ENCODE data around the gene CAMK1D. TPM values are rescaled to one million over a fixed set of nuclear protein-coding genes. Genes with fewer than 3 reads are reported as not detected.
A peak's percentile ranks its signal among the peaks of the same experiment; 100 is the strongest.
"Not testable (repeated sequence)": the region's sequence is repeated elsewhere in the genome, so short reads cannot be mapped to it uniquely, and the experiment has no call there.

Gene CAMK1D
- total RNA-seq, 1 experiment from 2014 or later, result 0.10 TPM

GRCh38 chr10:12480440-12480839 lies 131.1 kb downstream of the CAMK1D start:
- in situ Hi-C loops (cut with HindIII; ENCODE audit: low sequenced_read_pairs), result no loop called here
- no peak for DNase-seq (ENCODE audit: low spot score)

GRCh38 chr10:12481924-12482323 lies 132.6 kb downstream of the CAMK1D start:
- no peak for DNase-seq (ENCODE audit: low spot score)
- in situ Hi-C loops (cut with HindIII; ENCODE audit: low sequenced_read_pairs), result no loop called here

- in situ Hi-C loops (cut with HindIII; ENCODE audit: low sequenced_read_pairs), result no loop called here
- no peak for DNase-seq (ENCODE audit: low spot score)
These were observed 133.2 kb downstream of the CAMK1D start for GRCh38 chr10:12482587-12482986.

- in situ Hi-C loops (cut with HindIII; ENCODE audit: low sequenced_read_pairs), result no loop called here
- DNase-seq (ENCODE audit: low spot score), result peak; percentile 82
These were observed 134.9 kb downstream of the CAMK1D start for GRCh38 chr10:12484002-12484918.

- in situ Hi-C loops (cut with HindIII; ENCODE audit: low sequenced_read_pairs), result no loop called here
- DNase-seq (ENCODE audit: low spot score), result peak; percentile 52
These were observed 135.8 kb downstream of the CAMK1D start for GRCh38 chr10:12484941-12485805.

- in situ Hi-C loops (cut with HindIII; ENCODE audit: low sequenced_read_pairs), result no loop called here
- DNase-seq (ENCODE audit: low spot score), result no peak
These were observed 138.0 kb downstream of the CAMK1D start for GRCh38 chr10:12487366-12487765.

GRCh38 chr10:12488626-12489025 lies 139.3 kb downstream of the CAMK1D start:
- DNase-seq (ENCODE audit: low spot score), result no peak
- in situ Hi-C loops (cut with HindIII; ENCODE audit: low sequenced_read_pairs), result no loop called here

- in situ Hi-C loops (cut with HindIII; ENCODE audit: low sequenced_read_pairs), result no loop called here
- no peak for DNase-seq (ENCODE audit: low spot score)
These were observed 140.0 kb downstream of the CAMK1D start for GRCh38 chr10:12489357-12489756.

- in situ Hi-C loops (cut with HindIII; ENCODE audit: low sequenced_read_pairs), result no loop called here
- DNase-seq (ENCODE audit: low spot score), result no peak
These were observed 140.5 kb downstream of the CAMK1D start for GRCh38 chr10:12489806-12490205.

GRCh38 chr10:12490963-12491362 lies 141.6 kb downstream of the CAMK1D start:
- no peak for DNase-seq (ENCODE audit: low spot score)
- in situ Hi-C loops (cut with HindIII; ENCODE audit: low sequenced_read_pairs), result no loop called here

GRCh38 chr10:12491491-12491890 lies 142.1 kb downstream of the CAMK1D start:
- in situ Hi-C loops (cut with HindIII; ENCODE audit: low sequenced_read_pairs), result no loop called here
- DNase-seq (ENCODE audit: low spot score), result no peak

GRCh38 chr10:12492016-12492415 lies 142.7 kb downstream of the CAMK1D start:
- in situ Hi-C loops (cut with HindIII; ENCODE audit: low sequenced_read_pairs), result no loop called here
- DNase-seq (ENCODE audit: low spot score), result no peak

- DNase-seq (ENCODE audit: low spot score); in situ Hi-C loops (cut with HindIII; ENCODE audit: low sequenced_read_pairs): not testable (repeated sequence)
These were observed 147.7 kb downstream of the CAMK1D start for GRCh38 chr10:12497046-12497445.

- peak; percentile 85 for DNase-seq (ENCODE audit: low spot score)
- in situ Hi-C loops (cut with HindIII; ENCODE audit: low sequenced_read_pairs), result no loop called here
These were observed 150.0 kb downstream of the CAMK1D start for GRCh38 chr10:12499076-12499986.

- no peak for DNase-seq (ENCODE audit: low spot score)
- in situ Hi-C loops (cut with HindIII; ENCODE audit: low sequenced_read_pairs), result no loop called here
These were observed 151.3 kb downstream of the CAMK1D start for GRCh38 chr10:12500381-12501303.

- in situ Hi-C loops (cut with HindIII; ENCODE audit: low sequenced_read_pairs), result no loop called here
These were observed 152.0 kb downstream of the CAMK1D start for GRCh38 chr10:12501324-12501723.

GRCh38 chr10:12501841-12502525 lies 152.6 kb downstream of the CAMK1D start:
- in situ Hi-C loops (cut with HindIII; ENCODE audit: low sequenced_read_pairs), result no loop called here
- peak; percentile 45 for DNase-seq (ENCODE audit: low spot score)

More at GRCh38 chr10:12501324-12501723, 152.0 kb downstream of the CAMK1D start:
- no peak for DNase-seq (ENCODE audit: low spot score)
